ENCODE data around the gene PGP. TPM values are rescaled to one million over a fixed set of nuclear protein-coding genes. Genes with fewer than 3 reads are reported as not detected.

The PGP gene
- total and polyA plus RNA-seq, 4 donors, result 3.4 to 9.9 (median 6.3) TPM

GRCh38 chr16:2210009-2210332 lies 4.7 kb downstream of the PGP start:
- 96% methylated on average over 17 of the region's 17 CpGs for WGBS
- no peak for DNase-seq (ENCODE audit: low spot score)
- Histone ChIP-seq H3K4me3 (ENCODE audit: low read depth in 1 of 3, low read length in 3 of 3) (no peak overlapping the region), H3K9me3 (ENCODE audit: control insufficient read depth in 4 of 4, low read length in 3 of 4) (no peaks in the 10 kb centered on the region), H3K27me3 (ENCODE audit: control insufficient read depth in 4 of 4, insufficient read depth in 4 of 4, low read length in 3 of 4) (no peaks in the 10 kb centered on the region), H3K36me3 (ENCODE audit: control insufficient read depth in 4 of 4, insufficient read depth in 3 of 4, low read depth in 1 of 4, low read length in 3 of 4) (peaks cover 0 to 24% (median 6%) of the 10 kb centered on the region in 4 donors), H3K27ac (ENCODE audit: low read depth in 1 of 2, low read length in 2 of 2) (no peak overlapping the region), H3K9ac (ENCODE audit: low read depth in 1 of 2, low read length in 2 of 2) (no peak overlapping the region), H3K4me1 (ENCODE audit: control insufficient read depth in 4 of 4, insufficient read depth in 4 of 4, low read length in 3 of 4) (peaks cover 9 to 37% (median 27%) of the 10 kb centered on the region in 4 donors)
- TF ChIP-seq NR2F2 (IDR thresholded peaks at IDR 0.05), result no peak
- no peak for TF ChIP-seq EGR1 (IDR thresholded peaks at IDR 0.05; ENCODE audit: low read depth in 2 of 2)
- no peak for TF ChIP-seq FOXA2 (IDR thresholded peaks at IDR 0.05)
- no peak for TF ChIP-seq HNF4G (IDR thresholded peaks at IDR 0.05)
- no peak for TF ChIP-seq TAF1 (conservative IDR thresholded peaks at IDR 0.05)
- no peak for TF ChIP-seq RXRA (IDR thresholded peaks at IDR 0.05)
- no peak for TF ChIP-seq CTCF (IDR thresholded peaks at IDR 0.05; ENCODE audit: low read depth, low read length, missing input control)
- TF ChIP-seq JUND (IDR thresholded peaks at IDR 0.05), result no peak
- no peak for TF ChIP-seq ZBTB33 (IDR thresholded peaks at IDR 0.05)
- no peak for TF ChIP-seq YY1 (IDR thresholded peaks at IDR 0.05)
- no peak for TF ChIP-seq SP1 (IDR thresholded peaks at IDR 0.05)
- TF ChIP-seq FOXA1 (IDR thresholded peaks at IDR 0.05), result no peak
- no peak for TF ChIP-seq GABPA (IDR thresholded peaks at IDR 0.05 in 1 of 2, conservative IDR thresholded peaks at IDR 0.05 in 1 of 2)
- no peak for TF ChIP-seq ATF3 (IDR thresholded peaks at IDR 0.05)
- TF ChIP-seq REST (IDR thresholded peaks at IDR 0.05), result no peak

GRCh38 chr16:2209258-2210008 lies 5.2 kb downstream of the PGP start:
- WGBS, result 95% methylated on average over 29 of the region's 29 CpGs
- Histone ChIP-seq H3K4me1 (ENCODE audit: control insufficient read depth in 4 of 4, insufficient read depth in 4 of 4, low read length in 3 of 4) (peaks cover 9 to 43% (median 29%) of the 10 kb centered on the region in 4 donors), H3K27me3 (ENCODE audit: control insufficient read depth in 4 of 4, insufficient read depth in 4 of 4, low read length in 3 of 4) (no peaks in the 10 kb centered on the region), H3K27ac (ENCODE audit: low read depth in 1 of 2, low read length in 2 of 2) (no peak overlapping the region), H3K9ac (ENCODE audit: low read depth in 1 of 2, low read length in 2 of 2) (no peak overlapping the region), H3K4me3 (ENCODE audit: low read depth in 1 of 3, low read length in 3 of 3) (no peak overlapping the region), H3K36me3 (ENCODE audit: control insufficient read depth in 4 of 4, insufficient read depth in 3 of 4, low read depth in 1 of 4, low read length in 3 of 4) (peaks cover 0 to 24% (median 6%) of the 10 kb centered on the region in 4 donors), H3K9me3 (ENCODE audit: control insufficient read depth in 4 of 4, low read length in 3 of 4) (no peaks in the 10 kb centered on the region)
- DNase-seq (ENCODE audit: low spot score), result no peak
- TF ChIP-seq YY1 (IDR thresholded peaks at IDR 0.05), result no peak
- no peak for TF ChIP-seq FOXA1 (IDR thresholded peaks at IDR 0.05)
- TF ChIP-seq ATF3 (IDR thresholded peaks at IDR 0.05), result no peak
- no peak for TF ChIP-seq SP1 (IDR thresholded peaks at IDR 0.05)
- TF ChIP-seq CTCF (IDR thresholded peaks at IDR 0.05; ENCODE audit: low read depth, low read length, missing input control), result no peak
- TF ChIP-seq HNF4A (conservative IDR thresholded peaks at IDR 0.05), result no peak
- no peak for TF ChIP-seq TAF1 (conservative IDR thresholded peaks at IDR 0.05)
- TF ChIP-seq FOXA2 (IDR thresholded peaks at IDR 0.05), result no peak
- TF ChIP-seq RXRA (IDR thresholded peaks at IDR 0.05), result no peak
- no peak for TF ChIP-seq HNF4G (IDR thresholded peaks at IDR 0.05)
- TF ChIP-seq GABPA (IDR thresholded peaks at IDR 0.05 in 1 of 2, conservative IDR thresholded peaks at IDR 0.05 in 1 of 2), result no peak
- no peak for TF ChIP-seq RAD21 (IDR thresholded peaks at IDR 0.05)
- TF ChIP-seq NR2F2 (IDR thresholded peaks at IDR 0.05), result no peak
- no peak for TF ChIP-seq EGR1 (IDR thresholded peaks at IDR 0.05; ENCODE audit: low read depth in 2 of 2)
